Measurements from ENCODE around the gene OTULINL. TPM values are rescaled to one million over a fixed set of nuclear protein-coding genes. Genes with fewer than 3 reads are reported as not detected.

Gene OTULINL
- 10 to 100 TPM; 30.0 to 50.1 (median 32.6) TPM for total RNA-seq
- 25.3 TPM for total RNA-seq (2013)
- 7.1 to 72.1 (median 53.4) reads per million in 29 experiments for total RNA-seq

DNA sequence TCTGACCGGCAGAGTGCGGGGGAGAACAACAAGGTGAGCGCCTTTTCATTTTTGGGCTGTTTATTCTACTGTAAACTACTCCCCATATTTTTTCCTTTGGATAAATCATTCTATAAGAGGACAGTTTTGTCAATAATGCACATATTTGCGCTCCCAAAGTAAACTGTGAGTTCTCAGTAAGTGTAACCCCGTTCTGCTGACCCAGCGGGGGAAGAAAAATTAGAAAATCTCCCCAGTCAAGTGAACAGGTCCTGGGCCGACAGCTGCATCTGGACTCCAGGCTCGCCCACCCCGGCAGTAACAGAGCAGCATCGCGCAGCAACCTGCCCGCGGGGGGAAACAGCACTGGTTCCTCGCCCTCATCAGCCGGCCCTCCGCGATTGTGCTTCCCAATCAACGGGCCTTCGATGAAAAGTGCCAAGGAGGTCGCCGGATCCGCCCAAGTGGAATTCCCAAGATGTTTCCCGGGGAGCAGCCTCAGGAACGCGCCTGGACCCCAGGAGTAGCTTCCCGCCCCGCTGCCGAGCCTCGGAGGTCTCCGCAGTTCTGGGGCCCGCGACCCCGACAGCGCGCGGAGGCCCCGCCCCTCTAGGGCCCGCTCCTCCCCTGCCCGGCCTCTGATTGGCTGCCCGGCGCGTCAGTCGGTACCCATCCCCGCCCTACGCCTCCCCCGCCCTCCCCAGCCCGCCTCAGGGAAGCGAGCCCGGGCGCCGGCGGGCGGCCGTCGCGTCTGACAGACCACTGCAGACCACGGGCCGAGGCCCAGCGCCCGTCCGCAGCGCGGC, at the start of gene OTULINL:
Gene OTULINL (plus strand): TSS at position 687 of the 785 bp plus-strand sequence. CDS start 103 bp downstream, outside the sequence.
- POLR2A ChIA-PET, result interaction anchor here in 1 of 2 donors (0.6 kb wide), 1 partner anchor 12 kb away, joined by 3 read pairs; no protein-coding TSS in a partner anchor
- 7% methylated on average over 59 of the region's 63 CpGs for WGBS (ENCODE audit: insufficient coverage)
- peak within 1 kb of the TSS; percentile 77 to 85 (median 85) for H3K4me3 Mint-ChIP-seq
- peaks cover 0 to 7% of the 10 kb centered on the region in 2 experiments for H3K27me3 ChIP-seq (replicated peaks in 1 of 2; ENCODE audit: control insufficient read depth in 2 of 2, extremely low read depth in 1 of 2, insufficient read depth in 2 of 2, low read length in 1 of 2)
- H3K36me3 ChIP-seq (ENCODE audit: control insufficient read depth in 2 of 2, extremely low read depth in 1 of 2, insufficient read depth in 1 of 2, low read length in 1 of 2), result no peaks in the 10 kb centered on the region
- H3K9me3 ChIP-seq, result no peaks in the 10 kb centered on the region
- H3K4me1 ChIP-seq (ENCODE audit: control insufficient read depth in 1 of 2, extremely low read depth in 1 of 2, insufficient read depth in 2 of 2, low read length in 2 of 2), result peaks cover 14 to 31% of the 10 kb centered on the region in 2 experiments
- DNase-seq, result peak; percentile 67 to 90 (median 84)
- H3K9me3 Mint-ChIP-seq, result no peaks in the 10 kb centered on the region
- H3K27ac ChIP-seq (ENCODE audit: low read length), result peak within 1 kb of the TSS; percentile 68
- ATAC-seq (replicated peaks in 1 of 4), result peak; percentile 87 to 91 (median 89)
- H3K4me1 Mint-ChIP-seq, result peaks cover 42 to 45% (median 43%) of the 10 kb centered on the region in 3 donors
- CTCF ChIA-PET, result interaction anchor here (0.6 to 3.0 kb wide), 5 partner anchors 67 to 913 kb away, joined by 3 to 16 read pairs (median 4); no protein-coding TSS in a partner anchor
- H3K36me3 Mint-ChIP-seq, result no peaks in the 10 kb centered on the region
- peak within 1 kb of the TSS; percentile 77 to 83 for H3K4me3 ChIP-seq (ENCODE audit: control insufficient read depth in 1 of 2, extremely low read depth in 1 of 2, low read length in 1 of 2)
- no peaks in the 10 kb centered on the region for H3K27me3 Mint-ChIP-seq
- H3K27ac Mint-ChIP-seq, result peak within 1 kb of the TSS; percentile 89 to 90

DNA sequence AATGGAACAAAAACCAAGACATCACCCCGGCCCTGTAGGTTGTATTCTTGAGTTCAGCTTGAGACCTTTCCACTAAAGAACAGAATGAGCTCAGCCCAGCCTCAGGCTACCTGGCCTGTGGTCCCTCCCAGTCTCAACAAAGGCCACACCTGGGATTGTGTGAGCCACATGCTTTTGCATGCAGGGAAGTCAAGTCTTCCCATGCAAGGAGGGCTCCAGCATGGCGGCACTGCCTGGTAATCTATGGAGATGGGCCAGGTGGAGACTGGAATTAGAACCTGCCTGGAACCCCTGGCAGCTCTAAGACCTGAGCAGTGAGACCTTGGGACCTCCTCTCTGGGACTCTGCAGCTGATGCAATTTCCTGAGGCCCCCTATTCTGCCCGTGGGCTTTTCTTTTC, 49.4 kb upstream of the OTULINL start:
- CTCF ChIA-PET, result no interaction called here
- ATAC-seq (replicated peaks in 1 of 4), result no peak
- H3K27me3 Mint-ChIP-seq, result no peaks in the 10 kb centered on the region

DNA sequence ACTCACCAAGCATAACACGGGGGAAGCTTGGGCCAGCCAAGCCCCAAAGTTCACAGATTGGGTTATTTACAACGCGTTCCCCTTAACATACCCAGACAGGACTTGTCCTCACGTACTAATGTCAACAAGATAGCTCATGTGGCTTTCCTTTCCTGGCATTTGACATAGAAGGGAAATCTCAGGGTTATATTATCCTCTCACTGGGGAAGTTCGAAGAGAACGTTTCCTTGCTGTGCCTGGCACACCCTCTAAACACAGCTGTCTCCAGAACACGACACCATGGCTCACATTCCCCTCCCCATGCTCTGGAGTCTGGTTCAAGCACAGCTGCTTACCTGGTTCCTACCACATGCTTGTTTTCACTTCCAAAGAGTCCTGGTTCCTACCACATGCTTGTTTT, 46.8 kb upstream of the OTULINL start:
- CTCF ChIA-PET, result no interaction called here

More for the DNA sequence above, 49.4 kb upstream of the OTULINL start:
- Histone ChIP-seq H3K36me3 (ENCODE audit: control insufficient read depth in 2 of 2, extremely low read depth in 1 of 2, insufficient read depth in 1 of 2, low read length in 1 of 2) (no peaks in the 10 kb centered on the region), H3K4me3 (ENCODE audit: control insufficient read depth in 1 of 2, extremely low read depth in 1 of 2, low read length in 1 of 2) (no peak overlapping the region), H3K4me1 (ENCODE audit: control insufficient read depth in 1 of 2, extremely low read depth in 1 of 2, insufficient read depth in 2 of 2, low read length in 2 of 2) (no peaks in the 10 kb centered on the region), H3K9me3 (no peaks in the 10 kb centered on the region), H3K27me3 (replicated peaks in 1 of 2; ENCODE audit: control insufficient read depth in 2 of 2, extremely low read depth in 1 of 2, insufficient read depth in 2 of 2, low read length in 1 of 2) (no peaks in the 10 kb centered on the region), H3K27ac (ENCODE audit: low read length) (no peak overlapping the region)
- H3K9me3 Mint-ChIP-seq, result no peaks in the 10 kb centered on the region
- H3K27ac Mint-ChIP-seq, result peak overlapping the region in 1 of 2 donors; percentile 22
- POLR2A ChIA-PET, result no interaction called here
- no peaks in the 10 kb centered on the region for H3K36me3 Mint-ChIP-seq
- no peak overlapping the region for H3K4me3 Mint-ChIP-seq
- H3K4me1 Mint-ChIP-seq, result peaks cover 2 to 5% (median 2%) of the 10 kb centered on the region in 3 donors
- DNase-seq, result no peak
- 49% methylated on average over 3 of the region's 3 CpGs for WGBS (ENCODE audit: insufficient coverage)

GRCh38 chr5:14545308-14545707, 36.3 kb upstream of the OTULINL start:
- CTCF ChIA-PET, result no interaction called here
- H3K4me1 ChIP-seq (ENCODE audit: control insufficient read depth in 1 of 2, extremely low read depth in 1 of 2, insufficient read depth in 2 of 2, low read length in 2 of 2), result no peaks in the 10 kb centered on the region
- H3K36me3 Mint-ChIP-seq, result peaks cover 15% of the 10 kb centered on the region
- H3K27ac Mint-ChIP-seq, result no peak overlapping the region
- H3K4me3 ChIP-seq (ENCODE audit: control insufficient read depth in 1 of 2, extremely low read depth in 1 of 2, low read length in 1 of 2), result no peak overlapping the region
- no peak overlapping the region for H3K27ac ChIP-seq (ENCODE audit: low read length)
- H3K9me3 Mint-ChIP-seq, result peaks cover 7 to 16% (median 13%) of the 10 kb centered on the region in 3 donors
- H3K4me3 Mint-ChIP-seq, result no peak overlapping the region
- H3K4me1 Mint-ChIP-seq, result peaks cover 5 to 7% (median 6%) of the 10 kb centered on the region in 3 donors
- no peaks in the 10 kb centered on the region for H3K36me3 ChIP-seq (ENCODE audit: control insufficient read depth in 2 of 2, extremely low read depth in 1 of 2, insufficient read depth in 1 of 2, low read length in 1 of 2)
- POLR2A ChIA-PET, result interaction anchor here in 1 of 2 donors (0.7 kb wide), 1 partner anchor 145 kb away, joined by 3 read pairs; no protein-coding TSS in a partner anchor
- peaks cover 0 to 10% of the 10 kb centered on the region in 2 experiments for H3K27me3 ChIP-seq (replicated peaks in 1 of 2; ENCODE audit: control insufficient read depth in 2 of 2, extremely low read depth in 1 of 2, insufficient read depth in 2 of 2, low read length in 1 of 2)
- H3K27me3 Mint-ChIP-seq, result peaks cover 3 to 17% of the 10 kb centered on the region in 2 donors
- DNase-seq, result no peak
- WGBS (ENCODE audit: insufficient coverage), result 63% methylated on average over 1 of the region's 3 CpGs
- no peaks in the 10 kb centered on the region for H3K9me3 ChIP-seq
- ATAC-seq (replicated peaks in 1 of 4), result no peak

More for the DNA sequence above, 46.8 kb upstream of the OTULINL start:
- H3K27me3 ChIP-seq (replicated peaks in 1 of 2; ENCODE audit: control insufficient read depth in 2 of 2, extremely low read depth in 1 of 2, insufficient read depth in 2 of 2, low read length in 1 of 2), result no peaks in the 10 kb centered on the region
- WGBS (ENCODE audit: insufficient coverage), result 26% methylated on average over 6 of the region's 7 CpGs
- DNase-seq (no peak), ATAC-seq (replicated peaks in 1 of 4) (no peak)
- H3K9me3 Mint-ChIP-seq, result no peaks in the 10 kb centered on the region
- no peak overlapping the region for H3K4me3 ChIP-seq (ENCODE audit: control insufficient read depth in 1 of 2, extremely low read depth in 1 of 2, low read length in 1 of 2)
- no peak overlapping the region for H3K27ac ChIP-seq (ENCODE audit: low read length)
- POLR2A ChIA-PET, result interaction anchor here in 1 of 2 donors (0.6 kb wide), 1 partner anchor 107 kb away, joined by 3 read pairs; no protein-coding TSS in a partner anchor
- no peaks in the 10 kb centered on the region for H3K4me1 ChIP-seq (ENCODE audit: control insufficient read depth in 1 of 2, extremely low read depth in 1 of 2, insufficient read depth in 2 of 2, low read length in 2 of 2)
- H3K27ac Mint-ChIP-seq, result no peak overlapping the region
- H3K4me3 Mint-ChIP-seq, result no peak overlapping the region
- H3K27me3 Mint-ChIP-seq, result no peaks in the 10 kb centered on the region
- peaks cover 2 to 5% (median 2%) of the 10 kb centered on the region in 3 donors for H3K4me1 Mint-ChIP-seq
- H3K36me3 ChIP-seq (ENCODE audit: control insufficient read depth in 2 of 2, extremely low read depth in 1 of 2, insufficient read depth in 1 of 2, low read length in 1 of 2), result no peaks in the 10 kb centered on the region
- H3K9me3 ChIP-seq, result no peaks in the 10 kb centered on the region
- no peaks in the 10 kb centered on the region for H3K36me3 Mint-ChIP-seq

- no peak overlapping the region for H3K27ac ChIP-seq (ENCODE audit: low read length)
- CTCF ChIA-PET, result no interaction called here
- peaks cover 12% of the 10 kb centered on the region for H3K36me3 Mint-ChIP-seq
Measured at GRCh38 chr5:14545862-14546261, 35.7 kb upstream of the OTULINL start.

GRCh38 chr5:14547666-14548065, 33.9 kb upstream of the OTULINL start:
- POLR2A ChIA-PET, result no interaction called here
- Mint-ChIP-seq H3K36me3 (no peaks in the 10 kb centered on the region), H3K4me1 (peaks cover 5 to 7% (median 6%) of the 10 kb centered on the region in 3 donors), H3K27ac (no peak overlapping the region), H3K9me3 (peaks cover 0 to 4% (median 0%) of the 10 kb centered on the region in 3 donors), H3K4me3 (no peak overlapping the region), H3K27me3 (peaks cover 3 to 17% of the 10 kb centered on the region in 2 donors)
- DNase-seq (no peak), ATAC-seq (replicated peaks in 1 of 4) (no peak)
- WGBS (ENCODE audit: insufficient coverage), result no CpG with 5 or more reads among the region's 1 CpG
- Histone ChIP-seq H3K9me3 (no peaks in the 10 kb centered on the region), H3K4me1 (ENCODE audit: control insufficient read depth in 1 of 2, extremely low read depth in 1 of 2, insufficient read depth in 2 of 2, low read length in 2 of 2) (no peaks in the 10 kb centered on the region), H3K27me3 (replicated peaks in 1 of 2; ENCODE audit: control insufficient read depth in 2 of 2, extremely low read depth in 1 of 2, insufficient read depth in 2 of 2, low read length in 1 of 2) (peaks cover 0 to 6% of the 10 kb centered on the region in 2 experiments), H3K4me3 (ENCODE audit: control insufficient read depth in 1 of 2, extremely low read depth in 1 of 2, low read length in 1 of 2) (no peak overlapping the region), H3K27ac (ENCODE audit: low read length) (no peak overlapping the region), H3K36me3 (ENCODE audit: control insufficient read depth in 2 of 2, extremely low read depth in 1 of 2, insufficient read depth in 1 of 2, low read length in 1 of 2) (no peaks in the 10 kb centered on the region)
- CTCF ChIA-PET, result no interaction called here

More at GRCh38 chr5:14545862-14546261, 35.7 kb upstream of the OTULINL start:
- no peak for ATAC-seq (replicated peaks in 1 of 4)
- peaks cover 5 to 7% (median 6%) of the 10 kb centered on the region in 3 donors for H3K4me1 Mint-ChIP-seq
- H3K4me3 Mint-ChIP-seq, result no peak overlapping the region
- H3K27ac Mint-ChIP-seq, result no peak overlapping the region
- Histone ChIP-seq H3K4me3 (ENCODE audit: control insufficient read depth in 1 of 2, extremely low read depth in 1 of 2, low read length in 1 of 2) (no peak overlapping the region), H3K36me3 (ENCODE audit: control insufficient read depth in 2 of 2, extremely low read depth in 1 of 2, insufficient read depth in 1 of 2, low read length in 1 of 2) (no peaks in the 10 kb centered on the region), H3K9me3 (no peaks in the 10 kb centered on the region), H3K27me3 (replicated peaks in 1 of 2; ENCODE audit: control insufficient read depth in 2 of 2, extremely low read depth in 1 of 2, insufficient read depth in 2 of 2, low read length in 1 of 2) (peaks cover 0 to 10% of the 10 kb centered on the region in 2 experiments), H3K4me1 (ENCODE audit: control insufficient read depth in 1 of 2, extremely low read depth in 1 of 2, insufficient read depth in 2 of 2, low read length in 2 of 2) (no peaks in the 10 kb centered on the region)
- WGBS (ENCODE audit: insufficient coverage), result no CpG with 5 or more reads among the region's 1 CpG
- peaks cover 3 to 17% of the 10 kb centered on the region in 2 donors for H3K27me3 Mint-ChIP-seq
- POLR2A ChIA-PET, result no interaction called here
- DNase-seq, result no peak
- peaks cover 7 to 12% (median 10%) of the 10 kb centered on the region in 3 donors for H3K9me3 Mint-ChIP-seq

Data from T-cell (primary cell).